Measurements from ENCODE around the gene RASA3.

RASA3 gene

GRCh38 chr13:114089751-114090400 is 42.5 kb downstream of the RASA3 start:
- Histone ChIP-seq H3K4me3 (replicated peaks; ENCODE audit: insufficient read depth, low read length) (no peak overlapping the region), H3K27me3 (ENCODE audit: insufficient read depth, poor library complexity, severe bottlenecking) (no peaks in the 10 kb centered on the region), H3K27ac (replicated peaks) (peak overlapping the region; percentile 50)
- DNase-seq (ENCODE audit: low read depth in 1 of 2, low spot score in 1 of 2), result no peak
- TF ChIP-seq GABPA (IDR thresholded peaks at IDR 0.05; ENCODE audit: low read depth), result no peak
- TF ChIP-seq CTCF (IDR thresholded peaks at IDR 0.05; ENCODE audit: insufficient read depth, low read length), result no peak
- no peak for TF ChIP-seq POLR2AphosphoS5 (IDR thresholded peaks at IDR 0.05; ENCODE audit: low read depth)
- TF ChIP-seq SPI1 (IDR thresholded peaks at IDR 0.05; ENCODE audit: borderline replicate concordance, low read depth), result no peak
- TF ChIP-seq REST (IDR thresholded peaks at IDR 0.05; ENCODE audit: insufficient replicate concordance, low read depth), result no peak

- TF ChIP-seq GABPA (IDR thresholded peaks at IDR 0.05; ENCODE audit: low read depth) (no peak), REST (IDR thresholded peaks at IDR 0.05; ENCODE audit: insufficient replicate concordance, low read depth) (no peak), POLR2AphosphoS5 (IDR thresholded peaks at IDR 0.05; ENCODE audit: low read depth) (no peak), CTCF (IDR thresholded peaks at IDR 0.05; ENCODE audit: insufficient read depth, low read length) (no peak), SPI1 (IDR thresholded peaks at IDR 0.05; ENCODE audit: borderline replicate concordance, low read depth) (no peak)
- H3K27ac ChIP-seq (replicated peaks), result no peak overlapping the region
These were observed 43.1 kb downstream of the RASA3 start for GRCh38 chr13:114089341-114089740.

GRCh38 chr13:114088863-114089262 is 43.6 kb downstream of the RASA3 start:
- no peak for TF ChIP-seq POLR2AphosphoS5 (IDR thresholded peaks at IDR 0.05; ENCODE audit: low read depth)
- H3K27ac ChIP-seq (replicated peaks), result no peak overlapping the region
- no peak for DNase-seq (ENCODE audit: low read depth in 1 of 2, low spot score in 1 of 2)
- no peaks in the 10 kb centered on the region for H3K27me3 ChIP-seq (ENCODE audit: insufficient read depth, poor library complexity, severe bottlenecking)
- H3K4me3 ChIP-seq (replicated peaks; ENCODE audit: insufficient read depth, low read length), result no peak overlapping the region

More at GRCh38 chr13:114089341-114089740, 43.1 kb downstream of the RASA3 start:
- Histone ChIP-seq H3K27me3 (ENCODE audit: insufficient read depth, poor library complexity, severe bottlenecking) (no peaks in the 10 kb centered on the region), H3K4me3 (replicated peaks; ENCODE audit: insufficient read depth, low read length) (no peak overlapping the region)
- DNase-seq (ENCODE audit: low read depth in 1 of 2, low spot score in 1 of 2), result no peak

- Histone ChIP-seq H3K27ac (replicated peaks) (no peak overlapping the region), H3K27me3 (ENCODE audit: insufficient read depth, poor library complexity, severe bottlenecking) (no peaks in the 10 kb centered on the region), H3K4me3 (replicated peaks; ENCODE audit: insufficient read depth, low read length) (no peak overlapping the region)
- DNase-seq (ENCODE audit: low read depth in 1 of 2, low spot score in 1 of 2), result no peak
- TF ChIP-seq CTCF (IDR thresholded peaks at IDR 0.05; ENCODE audit: insufficient read depth, low read length) (no peak), GABPA (IDR thresholded peaks at IDR 0.05; ENCODE audit: low read depth) (no peak)
These were observed 44.2 kb downstream of the RASA3 start for GRCh38 chr13:114088234-114088633.
